Fibroblast of villous mesenchyme (primary cell): ENCODE results near the gene SLC5A4. TPM values are rescaled to one million over a fixed set of nuclear protein-coding genes. Genes with fewer than 3 reads are reported as not detected.

ENCODE experiments used
- DNase-seq: peaks from one replicate; pipeline ENCODE4 v3.0.0-alpha.2; 2010; ENCODE audit warnings: low read depth
- H3K4me3 ChIP-seq: 2 replicates; pipeline ENCODE4 v1.5.1; 2011; ENCODE audit warnings: low read depth, mild to moderate bottlenecking, low read length
- CTCF ChIP-seq: IDR thresholded peaks from 2 replicates; pipeline ENCODE4 v1.5.1; 2012; ENCODE audit warnings: low read depth, mild to moderate bottlenecking, low read length; ENCODE audit not compliant: insufficient read depth
- total RNA-seq: library from RNA; depleted of rRNA; stranded (reverse); fragments of >200 nt; gene quantifications from 2 replicates; pipeline ENCODE4 v1.2.3, GENCODE V29; 2012

The SLC5A4 gene
- total RNA-seq, 1 donor = not detected

GRCh38 chr22:32217465-32217864 is 37.7 kb downstream of the SLC5A4 start:
- no peak overlapping the region for H3K4me3 ChIP-seq
- TF ChIP-seq CTCF = no peak
- DNase-seq = no peak

GRCh38 chr22:32216911-32217310 is 38.2 kb downstream of the SLC5A4 start:
- TF ChIP-seq CTCF = no peak
- no peak for DNase-seq
- no peak overlapping the region for H3K4me3 ChIP-seq

- TF ChIP-seq CTCF = no peak
- no peak for DNase-seq
- no peak overlapping the region for H3K4me3 ChIP-seq
Observed at GRCh38 chr22:32211011-32211410, 44.1 kb downstream of the SLC5A4 start.

GRCh38 chr22:32208681-32209080 is 46.5 kb downstream of the SLC5A4 start:
- DNase-seq = no peak
- no peak for TF ChIP-seq CTCF
- no peak overlapping the region for H3K4me3 ChIP-seq

GRCh38 chr22:32207971-32208480 is 47.1 kb downstream of the SLC5A4 start:
- no peak overlapping the region for H3K4me3 ChIP-seq
- no peak for TF ChIP-seq CTCF
- no peak for DNase-seq

- peak; percentile 51 for TF ChIP-seq CTCF
- peak; percentile 5 for DNase-seq
- no peak overlapping the region for H3K4me3 ChIP-seq
Observed at GRCh38 chr22:32206774-32207758, 48.1 kb downstream of the SLC5A4 start.
